NT2/D1 (cell line): Measurements from ENCODE around the gene DCX.

Experiments
- YY1 ChIP-seq: IDR thresholded peaks from 2 replicates; pipeline ENCODE4 v1.6.1; 2011; ENCODE audit not compliant: insufficient read length, insufficient read depth
- ZNF274 ChIP-seq: IDR thresholded peaks from 2 replicates; pipeline ENCODE4 v1.6.1; 2011; ENCODE audit warnings: mild to moderate bottlenecking, low read depth, low read length

- TF ChIP-seq ZNF274 (no peak), YY1 (no peak)
Measured at GRCh38 chrX:111308039-111308438, 104.0 kb downstream of the DCX start.
